NCI-H2196 treated with DMSO at 0.1 percent for 48 hours (cell line): ENCODE results near the gene AGFG2.
"Not testable (repeated sequence)": the region's sequence is repeated elsewhere in the genome, so short reads cannot be mapped to it uniquely, and the experiment has no call there.

Experiments used
- DNase-seq: peaks from one replicate; lab custom pipeline; 2025; ENCODE audit not compliant: unreplicated experiment; lab: John Stamatoyannopoulos, UW

AGFG2 gene, protein sequence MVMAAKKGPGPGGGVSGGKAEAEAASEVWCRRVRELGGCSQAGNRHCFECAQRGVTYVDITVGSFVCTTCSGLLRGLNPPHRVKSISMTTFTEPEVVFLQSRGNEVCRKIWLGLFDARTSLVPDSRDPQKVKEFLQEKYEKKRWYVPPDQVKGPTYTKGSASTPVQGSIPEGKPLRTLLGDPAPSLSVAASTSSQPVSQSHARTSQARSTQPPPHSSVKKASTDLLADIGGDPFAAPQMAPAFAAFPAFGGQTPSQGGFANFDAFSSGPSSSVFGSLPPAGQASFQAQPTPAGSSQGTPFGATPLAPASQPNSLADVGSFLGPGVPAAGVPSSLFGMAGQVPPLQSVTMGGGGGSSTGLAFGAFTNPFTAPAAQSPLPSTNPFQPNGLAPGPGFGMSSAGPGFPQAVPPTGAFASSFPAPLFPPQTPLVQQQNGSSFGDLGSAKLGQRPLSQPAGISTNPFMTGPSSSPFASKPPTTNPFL

DNA sequence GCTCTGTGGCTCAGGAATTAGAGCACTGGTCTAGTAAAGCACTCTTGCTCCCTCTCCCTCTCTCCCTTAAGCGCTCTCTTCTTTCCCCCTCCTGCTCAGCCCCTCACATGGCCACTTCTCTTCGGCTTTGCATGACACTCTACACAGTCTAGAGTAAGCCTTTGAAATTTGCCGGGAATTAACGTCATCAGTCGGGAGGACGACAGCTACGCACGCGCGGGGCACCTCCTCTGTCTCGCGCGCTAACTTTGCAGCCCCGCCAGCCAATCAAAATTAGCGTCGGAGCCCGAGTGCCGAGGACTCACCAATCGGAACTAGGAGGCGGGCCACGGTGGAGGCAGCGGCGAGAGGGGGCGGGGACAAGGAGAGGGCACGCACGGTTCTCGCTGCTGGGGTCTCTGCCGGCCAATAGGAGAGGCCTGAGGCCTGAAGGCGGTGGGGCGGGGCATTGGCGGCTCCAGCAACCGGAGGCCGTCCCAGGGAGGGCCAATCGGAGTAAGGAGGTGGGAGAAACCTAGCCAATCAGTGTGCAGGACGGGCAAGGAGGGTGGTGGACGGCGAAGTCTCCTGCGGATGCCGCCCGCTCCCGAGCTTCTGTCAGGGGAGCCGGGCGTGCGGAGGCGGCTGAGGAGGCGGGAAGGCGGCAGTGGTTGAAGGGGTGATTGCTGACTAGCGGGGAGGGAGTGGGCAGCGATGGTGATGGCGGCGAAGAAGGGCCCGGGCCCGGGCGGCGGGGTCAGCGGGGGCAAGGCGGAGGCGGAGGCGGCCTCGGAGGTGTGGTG is at the start of gene AGFG2:
TSS of gene AGFG2 (plus strand) at position 550 of the 782 bp plus-strand sequence. CDS start at position 694, 144 bp downstream.
- peak; percentile 99 for DNase-seq

DNA sequence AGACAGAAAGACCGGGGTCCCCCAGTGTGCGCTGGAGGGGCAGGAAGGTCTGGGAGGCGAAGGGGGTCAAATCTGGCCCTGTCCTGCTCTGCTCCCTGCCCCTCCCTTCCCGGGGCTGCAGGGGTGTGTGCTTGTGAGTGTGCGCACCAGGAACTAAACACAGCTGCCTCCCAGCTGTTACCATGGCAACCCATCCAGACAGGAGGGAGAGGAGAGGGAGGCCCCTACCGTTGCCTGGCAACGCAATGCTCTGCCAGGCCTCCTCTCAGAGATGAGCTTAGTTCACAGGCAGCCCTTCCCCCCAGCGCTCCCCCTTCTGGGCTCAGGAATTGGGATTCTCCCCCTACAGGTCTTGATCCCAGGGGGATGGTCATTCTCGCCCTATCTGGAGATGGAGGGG is 49.2 kb upstream of the AGFG2 start:
- peak; percentile 96 for DNase-seq

DNA sequence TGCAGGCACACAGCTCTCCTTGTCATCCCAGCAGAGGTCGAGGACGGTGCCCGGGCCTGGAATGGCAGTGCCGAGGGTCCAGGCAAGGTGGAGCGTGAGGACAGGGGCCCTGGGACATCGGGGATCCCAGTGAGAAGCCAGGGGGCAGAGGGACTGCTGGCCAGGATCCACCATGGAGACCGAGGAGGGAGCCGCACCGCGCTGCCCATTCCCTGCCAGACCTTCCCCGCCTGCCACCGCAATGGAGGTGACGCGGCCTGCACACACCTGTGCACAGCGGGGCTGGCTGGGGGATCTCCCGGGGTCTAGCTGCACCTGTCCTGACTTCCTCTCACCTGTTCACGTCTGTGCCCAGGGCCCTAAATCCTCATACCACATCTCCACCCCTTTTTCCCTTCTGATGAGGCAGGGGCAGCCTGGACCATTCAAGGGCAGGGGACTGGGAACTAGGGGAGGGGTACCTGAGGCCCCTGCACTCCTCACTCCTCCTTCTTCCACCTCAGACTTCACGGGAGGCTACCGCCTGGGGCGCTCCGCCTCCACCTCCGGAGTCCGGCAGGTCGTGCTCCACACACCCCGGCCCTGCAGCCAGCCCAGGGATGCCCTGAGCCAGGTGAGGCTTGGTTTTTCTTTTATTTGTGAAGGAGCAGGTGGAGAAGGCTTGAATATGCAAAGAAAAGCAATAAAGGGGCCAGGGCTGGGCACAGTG is 48.4 kb upstream of the AGFG2 start:
- no peak for DNase-seq

DNA sequence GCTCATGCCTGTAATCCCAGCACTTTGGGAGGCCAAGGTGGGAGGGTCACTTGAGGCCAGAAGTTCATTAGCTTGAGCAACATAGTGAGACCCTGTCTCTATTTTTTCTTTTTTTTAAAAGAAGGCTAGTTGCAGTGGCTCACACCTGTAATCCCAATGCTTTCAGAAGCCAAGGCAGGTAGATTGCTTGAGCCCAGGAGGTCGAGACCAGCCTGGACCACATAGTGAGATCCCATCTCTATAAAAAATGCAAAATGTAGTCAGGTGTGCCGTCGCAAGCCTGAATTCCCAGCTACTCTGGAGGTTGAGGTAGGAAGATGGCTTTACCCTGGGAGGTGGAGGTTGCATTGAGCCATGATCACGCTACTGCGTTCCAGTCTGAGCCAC is 47.8 kb upstream of the AGFG2 start:
- no peak for DNase-seq

DNA sequence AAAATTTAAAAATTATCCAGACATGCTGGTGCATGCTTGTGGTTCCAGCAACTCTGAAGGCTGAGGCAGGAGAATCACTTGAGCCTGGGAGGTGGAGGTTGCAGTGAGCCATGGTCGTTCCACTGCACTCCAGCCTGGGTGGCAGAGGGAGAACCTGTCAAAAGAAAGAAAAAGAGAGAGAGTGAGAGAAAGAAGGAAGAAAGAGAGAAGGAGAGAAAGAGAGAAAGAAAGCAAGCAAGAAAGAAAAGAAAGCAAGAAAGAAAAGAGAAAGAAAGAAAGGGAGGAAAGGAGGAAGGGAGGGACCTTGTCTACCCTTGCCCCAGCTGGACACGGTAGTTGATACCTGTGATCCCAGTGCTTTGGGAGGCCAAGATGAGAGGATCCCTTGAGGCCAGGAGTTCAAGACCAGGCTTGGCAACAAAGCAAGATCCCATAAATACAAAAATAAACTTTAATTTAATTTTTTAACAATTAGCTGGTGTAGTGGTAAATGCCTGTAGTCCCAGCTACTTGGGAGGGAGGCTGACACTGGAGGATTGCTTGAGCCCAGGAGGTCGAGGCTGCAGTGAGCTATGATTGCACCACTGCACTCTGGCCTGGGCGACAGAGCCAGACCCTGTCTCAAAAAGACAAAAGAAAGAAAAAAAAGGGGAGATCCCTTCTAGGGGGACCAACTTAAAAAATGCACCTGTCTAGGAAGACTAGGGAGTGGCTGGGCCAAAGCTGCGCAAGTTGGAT is 46.1 kb upstream of the AGFG2 start:
- no peak for DNase-seq

DNA sequence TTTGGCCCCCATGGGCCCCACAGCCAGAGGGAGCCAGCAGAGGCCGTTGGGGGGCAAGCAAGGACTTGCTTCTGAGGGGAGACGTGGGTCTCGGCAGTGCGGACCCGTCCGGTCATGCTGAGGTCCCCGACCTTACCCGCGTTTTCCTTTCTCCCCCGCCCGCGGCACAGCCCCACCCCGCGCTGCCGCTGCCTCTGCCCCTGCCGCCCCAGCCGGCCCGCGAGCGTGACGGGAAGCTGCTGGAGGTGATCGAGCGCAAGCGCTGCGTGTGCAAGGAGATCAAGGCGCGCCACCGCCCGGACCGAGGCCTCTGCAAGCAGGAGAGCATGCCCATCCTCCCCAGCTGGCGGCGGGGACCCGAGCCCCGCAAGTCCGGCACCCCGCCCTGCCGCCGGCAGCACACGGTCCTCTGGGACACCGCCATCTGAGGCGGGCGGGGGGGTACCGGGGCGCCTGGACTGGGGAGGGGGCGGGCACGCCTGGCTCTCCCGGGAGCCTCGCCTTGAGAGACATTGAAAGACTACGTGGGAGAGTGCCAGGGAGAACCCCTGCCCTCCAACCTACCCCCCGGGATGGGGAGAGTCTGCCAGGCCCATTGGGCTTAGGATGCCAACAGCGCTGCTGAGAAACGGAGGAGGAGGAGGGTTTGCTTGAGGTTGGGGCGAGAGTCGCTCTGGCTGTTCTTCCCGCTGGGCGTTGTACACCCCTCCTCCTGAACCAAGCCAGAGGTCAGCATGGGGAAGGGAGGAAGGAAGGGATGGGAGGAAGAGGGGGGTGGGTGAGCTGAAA is 45.3 kb upstream of the AGFG2 start:
- no peak for DNase-seq

DNA sequence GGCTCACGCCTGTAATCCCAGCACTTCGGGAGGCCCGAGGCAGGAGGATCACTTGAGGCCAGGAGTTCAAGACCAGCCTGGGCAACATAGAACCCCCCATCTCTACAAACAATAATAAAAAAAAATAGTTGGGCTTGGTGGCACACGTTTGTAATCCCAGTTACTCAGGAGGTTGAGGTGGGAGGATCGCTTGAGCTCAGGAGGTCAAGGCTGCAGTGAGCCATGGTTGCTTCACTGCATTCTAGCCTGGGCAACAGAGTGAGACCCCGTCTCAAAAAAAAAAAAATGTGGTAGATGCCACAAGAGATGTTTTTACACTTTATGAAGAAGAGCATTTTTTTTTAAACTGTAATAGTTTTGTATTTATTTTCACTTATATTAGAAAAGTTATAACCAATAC is 42.5 kb upstream of the AGFG2 start:
- no peak for DNase-seq

DNA sequence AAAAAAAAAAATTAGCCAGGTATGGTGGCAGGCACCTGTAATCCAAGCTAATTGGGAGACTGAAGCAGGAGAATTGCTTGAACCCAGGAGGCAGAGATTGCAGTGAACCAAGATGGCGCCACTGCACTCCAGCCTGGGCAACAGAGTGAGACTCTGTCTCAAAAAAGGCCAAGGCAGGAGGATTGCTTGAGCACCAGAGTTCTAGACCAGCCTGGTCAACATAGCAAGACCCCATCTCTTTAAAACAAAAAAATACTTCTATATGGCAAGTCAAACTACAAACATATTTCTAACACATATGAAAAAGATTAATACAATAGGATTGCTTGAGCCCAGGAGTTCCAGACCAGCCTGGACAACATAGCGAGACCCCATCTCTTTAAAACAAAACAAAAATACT is 38.3 kb upstream of the AGFG2 start:
- DNase-seq: not testable (repeated sequence)

DNA sequence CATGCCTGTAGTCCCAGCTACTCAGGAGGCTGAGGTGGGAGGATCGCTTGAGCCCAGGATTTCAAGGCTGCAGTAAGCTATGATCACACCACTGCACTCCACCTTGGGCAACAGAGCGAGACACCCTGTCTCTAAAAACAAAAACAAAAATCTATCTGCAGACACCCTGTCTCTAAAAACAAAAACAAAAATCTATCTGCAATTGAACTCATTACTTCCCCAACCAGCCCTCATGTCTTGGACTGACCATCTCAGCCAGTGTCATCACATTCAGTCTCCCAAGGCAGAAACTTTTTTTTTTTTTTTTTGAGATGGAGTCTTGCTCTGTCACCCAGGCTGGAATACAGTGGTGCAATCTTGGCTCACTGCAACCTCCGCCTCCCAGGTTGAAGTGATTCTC is 35.0 kb upstream of the AGFG2 start:
- DNase-seq: not testable (repeated sequence)

DNA sequence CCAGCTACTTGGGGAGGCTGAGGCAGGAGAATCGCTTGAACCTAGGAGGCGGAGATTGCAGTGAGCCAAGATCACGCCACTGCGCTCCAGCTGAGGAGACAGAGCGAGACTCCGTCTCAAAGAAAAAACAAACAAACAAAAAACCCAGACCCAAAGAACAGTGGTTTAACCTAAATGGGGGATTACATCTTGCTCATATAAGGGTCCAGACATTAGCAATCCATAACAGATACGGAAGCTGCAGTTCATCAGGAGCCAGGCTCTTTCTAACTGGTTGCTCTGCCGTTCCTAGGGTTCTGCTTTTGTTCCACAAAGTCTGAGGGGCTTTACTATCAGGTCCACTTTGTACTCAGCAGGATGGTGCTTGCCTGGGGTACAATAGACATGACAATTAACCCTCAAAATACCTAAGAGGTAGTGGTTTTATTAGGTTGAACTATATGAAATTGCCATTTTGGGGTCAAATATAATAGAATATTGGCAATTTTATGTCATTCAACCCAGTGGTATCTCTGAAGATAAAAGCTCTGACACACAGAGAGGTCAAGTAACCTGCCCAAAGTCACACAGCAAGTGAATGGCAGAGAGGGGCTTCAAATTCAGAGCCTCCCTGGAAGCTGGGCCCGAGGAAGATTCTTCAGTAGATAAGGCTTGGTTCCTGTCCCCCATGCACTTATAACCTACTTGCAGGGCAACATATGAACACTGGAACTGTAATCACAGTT is 34.0 kb upstream of the AGFG2 start:
- no peak for DNase-seq

DNA sequence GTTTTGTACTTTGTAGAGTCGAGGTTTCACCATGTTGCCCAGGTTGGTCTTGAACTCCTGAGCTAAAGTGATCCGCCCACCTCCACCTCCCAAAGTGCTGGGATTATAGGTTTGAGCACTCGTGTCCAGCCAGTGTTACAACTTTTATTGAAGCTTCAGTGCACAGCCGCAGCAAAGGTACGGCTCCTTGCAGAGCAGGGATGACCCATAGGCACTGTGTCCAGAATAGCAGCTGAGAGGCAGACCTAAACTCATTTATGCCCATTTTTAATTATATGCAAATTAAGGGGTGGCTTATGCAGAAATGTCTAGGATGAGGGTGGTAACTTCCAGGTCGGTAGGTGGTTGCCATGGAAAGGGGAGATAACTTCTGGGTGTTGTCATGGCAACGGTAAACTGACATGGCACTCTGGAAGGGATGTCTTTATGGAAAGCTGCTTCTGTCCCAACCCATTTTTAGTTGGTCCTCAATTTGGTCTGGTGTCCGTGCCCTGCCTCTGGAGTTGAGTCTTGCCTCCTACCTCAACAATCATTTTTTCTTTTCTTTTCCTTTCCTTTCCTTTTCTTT is 32.6 kb upstream of the AGFG2 start:
- DNase-seq: no peak

DNA sequence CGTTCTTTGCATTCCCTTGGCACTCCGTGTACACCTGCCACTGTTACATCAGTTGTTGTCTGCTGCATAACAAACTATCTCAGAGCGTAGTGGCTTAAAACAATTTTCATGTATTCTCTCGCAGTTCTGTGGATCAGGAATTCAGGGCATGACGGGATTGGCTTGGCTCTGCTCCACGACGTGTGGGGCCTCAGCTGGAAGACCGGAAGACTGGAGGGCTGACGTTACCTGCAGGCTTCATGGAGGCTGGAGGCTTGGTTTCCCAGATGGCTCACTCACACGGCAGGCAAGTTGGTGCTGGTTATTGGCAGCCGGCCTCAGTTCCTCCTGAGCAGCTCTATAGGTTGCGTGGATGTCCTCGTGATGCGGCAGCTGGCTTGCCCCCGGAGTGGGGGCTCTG is 29.8 kb upstream of the AGFG2 start:
- DNase-seq: no peak

DNA sequence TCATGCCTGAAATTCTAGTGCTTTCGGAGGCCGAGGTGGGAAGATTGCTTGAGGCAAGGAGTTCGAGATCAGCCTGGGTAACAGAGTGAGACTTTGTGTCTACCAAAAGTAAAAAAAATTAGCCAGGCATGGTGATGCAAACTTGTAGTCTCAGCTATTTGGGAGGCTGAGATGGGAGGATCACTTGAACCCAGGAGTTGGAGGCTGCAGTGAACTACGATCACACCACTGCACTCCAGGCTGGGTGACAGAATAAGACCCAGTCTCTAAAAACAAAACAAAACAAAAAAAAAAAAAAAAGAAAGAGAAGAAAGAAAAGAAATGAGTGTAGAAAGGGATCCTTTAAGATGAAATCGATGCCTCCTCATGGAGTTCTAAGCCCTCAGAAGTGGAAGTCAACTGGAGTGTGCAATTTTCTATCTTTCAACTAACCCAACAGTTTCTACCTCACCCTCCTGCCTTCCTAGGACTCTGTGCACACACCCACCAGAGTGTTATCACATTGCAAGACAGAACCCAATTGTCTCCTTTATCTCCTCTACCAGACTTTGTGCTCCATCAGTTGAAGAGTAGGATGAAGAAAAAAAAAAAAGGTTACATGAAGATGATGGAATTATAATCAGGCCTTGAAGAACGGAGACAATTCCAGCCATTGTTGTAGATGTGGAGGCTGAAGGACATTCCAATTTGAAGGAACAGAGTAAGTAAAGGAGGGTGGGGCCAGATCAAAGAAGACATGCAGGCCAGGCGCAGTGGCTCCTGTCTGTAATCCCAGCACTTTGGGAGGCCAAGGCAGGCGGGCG is 28.4 kb upstream of the AGFG2 start:
- DNase-seq: no peak

DNA sequence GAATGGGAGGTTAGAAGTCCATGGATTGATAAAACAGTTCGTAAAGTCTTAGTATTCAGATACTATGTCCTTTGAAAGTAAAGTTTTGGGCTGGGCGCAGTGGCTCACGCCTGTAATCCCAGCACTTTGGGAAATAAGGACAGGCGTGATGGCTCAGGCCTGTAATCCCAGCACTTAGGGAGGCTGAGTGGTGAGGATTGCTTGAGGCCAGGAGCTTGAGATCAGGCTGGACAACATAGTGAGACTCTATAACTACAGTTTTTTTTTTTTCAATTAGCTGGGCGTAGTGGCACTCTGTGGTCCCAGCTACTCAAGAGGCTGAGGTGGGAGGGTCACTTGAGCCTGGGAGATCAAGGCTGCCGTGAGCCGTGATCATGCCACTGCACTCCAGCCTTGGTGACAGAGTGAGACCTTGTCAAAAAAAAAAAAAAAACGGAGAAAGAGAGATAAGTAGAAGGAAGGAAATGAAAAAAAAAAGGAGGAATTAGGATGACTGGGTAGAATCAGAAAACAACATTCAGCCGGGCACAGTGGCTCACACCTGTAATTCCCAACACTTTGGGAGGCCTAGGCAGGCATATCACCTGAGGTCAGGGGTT is 25.7 kb upstream of the AGFG2 start:
- no peak for DNase-seq

DNA sequence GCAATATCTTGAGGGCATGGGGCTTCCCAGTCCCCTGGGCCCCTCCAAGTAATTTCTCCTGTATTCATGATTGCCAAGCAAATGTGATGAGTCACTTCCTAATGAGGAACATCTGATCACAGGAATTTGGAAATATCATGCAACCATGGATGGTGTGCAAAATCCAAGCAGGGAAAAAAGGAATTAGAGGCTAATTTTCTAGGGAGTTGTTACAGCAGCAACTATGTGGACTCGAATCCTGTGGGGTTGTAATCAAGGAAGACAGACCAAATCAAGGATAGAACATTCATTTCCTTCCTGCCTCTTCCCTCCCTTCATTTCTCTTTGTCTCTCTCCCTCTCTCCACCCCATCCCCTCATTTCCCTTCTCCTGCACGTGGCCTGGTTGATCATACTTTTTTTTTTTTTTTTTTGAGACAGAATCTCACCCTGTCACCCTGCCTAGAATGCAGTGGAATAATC is 23.9 kb upstream of the AGFG2 start:
- DNase-seq: no peak

DNA sequence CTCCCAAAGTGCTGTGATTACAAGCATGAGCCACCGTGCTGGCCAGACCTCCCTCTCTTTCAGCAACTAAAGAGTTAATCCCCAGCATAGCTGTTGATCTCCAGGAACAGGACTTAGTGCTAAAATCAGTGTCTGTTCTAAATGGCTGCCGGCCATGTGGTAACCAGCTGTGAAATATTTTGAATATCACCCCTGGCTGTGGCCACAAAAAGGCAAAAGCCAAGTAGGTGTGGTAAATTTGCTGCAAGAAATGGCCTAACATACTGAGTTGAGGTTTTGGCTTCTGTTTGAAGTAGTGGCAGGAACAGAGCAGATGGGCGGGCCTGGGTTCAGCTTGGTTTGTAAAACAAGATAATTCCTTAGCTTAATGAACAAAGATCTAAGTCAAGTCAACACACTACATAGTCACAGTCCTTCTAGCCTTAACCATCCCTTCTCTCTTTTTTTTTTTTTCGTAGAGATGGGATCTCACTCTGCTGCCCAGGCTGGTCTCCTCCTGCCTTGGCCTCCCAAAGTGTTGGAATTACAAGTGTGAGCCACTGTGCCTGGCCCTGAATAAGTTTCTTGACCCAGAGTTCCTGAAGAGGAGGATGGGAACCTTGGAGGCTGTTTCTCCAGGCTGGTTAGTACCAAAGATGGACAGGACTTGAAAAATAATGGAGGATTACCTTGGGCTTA is 22.7 kb upstream of the AGFG2 start:
- no peak for DNase-seq

DNA sequence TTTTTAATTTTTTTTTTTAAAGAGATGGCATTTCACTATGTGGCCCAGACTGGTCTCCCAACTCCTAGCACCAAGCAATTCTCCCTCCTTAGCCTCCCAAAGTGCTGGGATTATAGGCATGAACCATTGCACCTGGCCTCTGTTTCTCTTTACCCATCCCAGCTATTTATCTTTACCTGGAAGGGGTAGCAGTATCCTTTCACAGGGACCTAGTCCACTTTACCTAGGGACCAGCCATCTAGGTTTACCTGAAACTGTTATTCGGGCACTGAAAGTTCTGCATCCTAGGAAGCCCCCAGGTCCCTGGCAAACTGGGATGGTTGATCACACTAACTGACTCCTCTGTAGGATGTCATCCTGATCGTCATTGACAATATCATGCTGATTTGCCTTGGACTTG is 21.7 kb upstream of the AGFG2 start:
- DNase-seq: no peak
